Fibroblast of lung (primary cell): ENCODE measurements around the gene ETS2. TPM values are rescaled to one million over a fixed set of nuclear protein-coding genes. Genes with fewer than 3 reads are reported as not detected.
A peak's percentile ranks its signal among the peaks of the same experiment; 100 is the strongest.

ENCODE experiments used
- DNase-seq, 2 donors: peaks; one replicate each; pipeline versions ENCODE4 v3.0.0 to v3.0.0-alpha.2; 2010; ENCODE audit warnings: low read depth in 2 of 2
- H2AFZ ChIP-seq: 2 replicates; pipeline ENCODE4 v1.5.1; 2012; ENCODE audit warnings: low read length, control low read depth, inconsistent platforms
- H3K27ac ChIP-seq: 2 replicates; pipeline ENCODE4 v1.5.1; 2011; ENCODE audit warnings: low read length, control low read depth; ENCODE audit not compliant: insufficient read depth
- H3K27me3 ChIP-seq: 2 replicates; pipeline ENCODE4 v1.5.1; 2011; ENCODE audit warnings: mild to moderate bottlenecking, low read length; ENCODE audit not compliant: control insufficient read depth, insufficient read depth
- H3K36me3 ChIP-seq: 2 replicates; pipeline ENCODE4 v1.5.1; 2011; ENCODE audit warnings: low read length; ENCODE audit not compliant: control insufficient read depth, insufficient read depth
- H3K4me1 ChIP-seq: 2 replicates; pipeline ENCODE4 v1.5.1; 2011; ENCODE audit warnings: low read length; ENCODE audit not compliant: control insufficient read depth, insufficient read depth; ENCODE audit errors: extremely low read depth
- H3K4me2 ChIP-seq: 2 replicates; pipeline ENCODE4 v1.5.1; 2011; ENCODE audit warnings: low read length, control low read depth; ENCODE audit not compliant: insufficient read depth; ENCODE audit errors: extremely low read depth
- H3K4me3 ChIP-seq, 4 experiments: fragments of 200-600 bp in 1 of 4; sonication (generic) in 1 of 4; replicated peaks in 1 of 4; 2 replicates each; pipeline ENCODE4 v1.5.1; 2011 to 2016; ENCODE audit warnings: low read length in 4 of 4, low read depth in 3 of 4, mild to moderate bottlenecking in 3 of 4, control low read depth in 2 of 4, inconsistent platforms in 1 of 4, mixed read lengths in 1 of 4; ENCODE audit not compliant: insufficient read depth in 1 of 4; ENCODE audit errors: control extremely low read depth in 1 of 4
- H3K79me2 ChIP-seq: 2 replicates; pipeline ENCODE4 v1.5.1; 2012; ENCODE audit warnings: mild to moderate bottlenecking, low read length, inconsistent platforms; ENCODE audit not compliant: control insufficient read depth, insufficient read depth
- H3K9ac ChIP-seq: 2 replicates; pipeline ENCODE4 v1.5.1; 2011; ENCODE audit warnings: mild to moderate bottlenecking, low read length, control low read depth; ENCODE audit not compliant: insufficient read depth
- H3K9me3 ChIP-seq: 2 replicates; pipeline ENCODE4 v1.5.1; 2012; ENCODE audit warnings: low read depth, low read length; ENCODE audit not compliant: control insufficient read depth, insufficient read depth
- H4K20me1 ChIP-seq: 2 replicates; pipeline ENCODE4 v1.5.1; 2011; ENCODE audit warnings: low read length; ENCODE audit not compliant: control insufficient read depth, insufficient read depth; ENCODE audit errors: extremely low read depth
- CTCF ChIP-seq, 2 donors: IDR thresholded peaks in 1 of 2; conservative IDR thresholded peaks in 1 of 2; 1 replicate in 1 of 2; 2 replicates in 1 of 2; pipeline ENCODE4 v1.5.1; 2011 to 2012; ENCODE audit warnings: low read length in 2 of 2, control low read depth in 1 of 2, inconsistent platforms in 1 of 2, low read depth in 1 of 2, mild to moderate bottlenecking in 1 of 2
- EZH2 ChIP-seq: IDR thresholded peaks from 2 replicates; pipeline ENCODE4 v1.5.1; 2012; ENCODE audit warnings: low read length, control low read depth, mild to moderate bottlenecking; ENCODE audit errors: missing control alignments
- polyA plus RNA-seq, 2 donors: library from polyadenylated mRNA; depleted of rRNA in 1 of 2; stranded (reverse) in 1 of 2; unstranded in 1 of 2; fragments of >200 nt; gene quantifications; 2 replicates each; pipeline ENCODE4 v1.2.1, GENCODE V29; 2011 to 2012; ENCODE audit warnings: missing spikeins in 1 of 2
- total RNA-seq: library from RNA; depleted of rRNA; stranded (reverse); fragments of >200 nt; gene quantifications from 2 replicates; pipeline ENCODE4 v1.2.1, GENCODE V29; 2014

The ETS2 gene
- total and polyA plus RNA-seq, 2 donors (not counting 1 experiment from before 2014, with no cell fraction given) = 28.0 to 77.3 TPM

GRCh38 chr21:38771536-38771935, 34.2 kb upstream of the ETS2 start:
- Histone ChIP-seq H3K79me2 (no peaks in the 10 kb centered on the region), H4K20me1 (no peaks in the 10 kb centered on the region), H3K4me3 (no peak overlapping the region), H3K36me3 (no peaks in the 10 kb centered on the region), H3K4me2 (no peak overlapping the region), H3K9me3 (no peaks in the 10 kb centered on the region), H2AFZ (no peak overlapping the region), H3K27ac (no peak overlapping the region), H3K9ac (no peak overlapping the region), H3K27me3 (no peaks in the 10 kb centered on the region), H3K4me1 (peaks cover 32% of the 10 kb centered on the region)
- TF ChIP-seq CTCF (conservative IDR thresholded peaks at IDR 0.05 in 1 of 2, IDR thresholded peaks at IDR 0.05 in 1 of 2; ENCODE audit: low read depth in 1 of 2, low read length in 2 of 2) (no peak), EZH2 (no peak)
- peak in 1 of 2 donors; percentile 32 for DNase-seq

- Histone ChIP-seq H3K36me3 (no peaks in the 10 kb centered on the region), H3K79me2 (no peaks in the 10 kb centered on the region), H4K20me1 (no peaks in the 10 kb centered on the region), H3K9ac (peak overlapping the region; percentile 24), H3K4me1 (peaks cover 32% of the 10 kb centered on the region), H3K4me3 (no peak overlapping the region), H3K27ac (peak overlapping the region; percentile 90), H3K27me3 (no peaks in the 10 kb centered on the region), H3K4me2 (peak overlapping the region; percentile 76), H2AFZ (no peak overlapping the region), H3K9me3 (no peaks in the 10 kb centered on the region)
- TF ChIP-seq EZH2 = no peak
- no peak for TF ChIP-seq CTCF (conservative IDR thresholded peaks at IDR 0.05 in 1 of 2, IDR thresholded peaks at IDR 0.05 in 1 of 2; ENCODE audit: low read depth in 1 of 2, low read length in 2 of 2)
- no peak for DNase-seq
These were observed 33.1 kb upstream of the ETS2 start for GRCh38 chr21:38772646-38773045.

- Histone ChIP-seq H3K27me3 (no peaks in the 10 kb centered on the region), H2AFZ (no peak overlapping the region), H3K4me3 (peak overlapping the region in 1 of 4 experiments; percentile 11), H3K27ac (peak overlapping the region; percentile 90), H3K4me1 (peaks cover 31% of the 10 kb centered on the region), H3K9me3 (no peaks in the 10 kb centered on the region), H4K20me1 (no peaks in the 10 kb centered on the region), H3K4me2 (peak overlapping the region; percentile 76), H3K9ac (peak overlapping the region; percentile 24), H3K36me3 (no peaks in the 10 kb centered on the region), H3K79me2 (no peaks in the 10 kb centered on the region)
- DNase-seq = peak; percentile 97 to 98
- TF ChIP-seq CTCF (conservative IDR thresholded peaks at IDR 0.05 in 1 of 2, IDR thresholded peaks at IDR 0.05 in 1 of 2; ENCODE audit: low read depth in 1 of 2, low read length in 2 of 2) = no peak
- no peak for TF ChIP-seq EZH2
These were observed 32.3 kb upstream of the ETS2 start for GRCh38 chr21:38773099-38774061.
